ENCODE measurements around the gene MAPK1. TPM values are rescaled to one million over a fixed set of nuclear protein-coding genes. Genes with fewer than 3 reads are reported as not detected.
"Not testable (repeated sequence)": the region's sequence is repeated elsewhere in the genome, so short reads cannot be mapped to it uniquely, and the experiment has no call there.

Gene MAPK1
- total RNA-seq (100 to 1,000 TPM in 1 of 4 donors, 10 to 100 TPM in 3; 78.3 to 101 (median 96.9) TPM), polyA plus RNA-seq (10 to 100 TPM; 11.0 to 64.1 (median 14.8) TPM)
- long read RNA-seq, donor 1, full-length matches to known transcripts: 39 of 61 reads
- long read RNA-seq, donor 1, partial matches to known transcripts: 1 of 61 reads
- long read RNA-seq, donor 1, other reads (novel, unspliced or antisense): 21 of 61 reads
- long read RNA-seq, donor 2, full-length matches to known transcripts: 67 of 129 reads
- long read RNA-seq, donor 2, partial matches to known transcripts: 6 of 129 reads
- long read RNA-seq, donor 2, other reads (novel, unspliced or antisense): 56 of 129 reads

DNA sequence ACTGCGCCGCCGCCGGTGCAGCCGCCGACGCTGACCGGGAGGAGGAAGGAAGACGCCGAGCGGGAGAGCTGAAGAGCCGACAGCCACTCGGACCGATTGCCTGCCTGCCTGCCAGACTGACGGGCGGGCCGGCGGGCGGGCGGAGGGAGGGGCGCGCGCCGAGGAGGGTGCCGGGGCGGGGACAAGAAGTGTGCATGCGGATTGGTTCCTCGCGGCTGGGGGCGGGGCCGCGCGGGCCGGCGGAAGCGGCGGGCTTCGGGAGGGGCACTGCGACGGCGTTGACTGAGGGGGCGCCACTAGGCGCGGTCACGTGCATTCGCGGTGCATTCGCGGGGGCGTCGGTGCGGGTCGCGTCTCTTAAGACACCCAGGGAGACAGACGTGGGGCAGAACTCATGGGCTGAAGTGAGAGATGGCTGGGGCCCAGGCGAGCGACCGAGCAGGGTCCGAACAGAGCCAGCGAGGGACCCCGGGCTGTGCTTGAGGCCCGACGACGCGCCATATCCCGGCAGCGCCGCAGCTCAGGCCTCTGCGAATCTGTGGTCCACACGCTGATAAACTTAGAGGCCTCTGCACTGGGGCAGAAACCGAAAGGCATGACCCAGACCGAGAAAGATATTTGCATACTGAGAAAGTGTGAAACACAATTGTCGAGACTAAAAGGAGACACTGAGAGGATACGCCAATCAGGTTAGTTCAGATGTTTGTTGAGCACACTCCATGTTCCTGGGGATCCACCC is at the start of gene MAPK1:
MAPK1 (minus strand) TSS at position 118 of the 739 bp plus-strand sequence. CDS start 205 bp downstream, outside the sequence.
- DNase-seq: peak; percentile 95 to 96
- TF ChIP-seq, protein P1, sequence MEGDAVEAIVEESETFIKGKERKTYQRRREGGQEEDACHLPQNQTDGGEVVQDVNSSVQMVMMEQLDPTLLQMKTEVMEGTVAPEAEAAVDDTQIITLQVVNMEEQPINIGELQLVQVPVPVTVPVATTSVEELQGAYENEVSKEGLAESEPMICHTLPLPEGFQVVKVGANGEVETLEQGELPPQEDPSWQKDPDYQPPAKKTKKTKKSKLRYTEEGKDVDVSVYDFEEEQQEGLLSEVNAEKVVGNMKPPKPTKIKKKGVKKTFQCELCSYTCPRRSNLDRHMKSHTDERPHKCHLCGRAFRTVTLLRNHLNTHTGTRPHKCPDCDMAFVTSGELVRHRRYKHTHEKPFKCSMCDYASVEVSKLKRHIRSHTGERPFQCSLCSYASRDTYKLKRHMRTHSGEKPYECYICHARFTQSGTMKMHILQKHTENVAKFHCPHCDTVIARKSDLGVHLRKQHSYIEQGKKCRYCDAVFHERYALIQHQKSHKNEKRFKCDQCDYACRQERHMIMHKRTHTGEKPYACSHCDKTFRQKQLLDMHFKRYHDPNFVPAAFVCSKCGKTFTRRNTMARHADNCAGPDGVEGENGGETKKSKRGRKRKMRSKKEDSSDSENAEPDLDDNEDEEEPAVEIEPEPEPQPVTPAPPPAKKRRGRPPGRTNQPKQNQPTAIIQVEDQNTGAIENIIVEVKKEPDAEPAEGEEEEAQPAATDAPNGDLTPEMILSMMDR (IDR thresholded peaks at IDR 0.05): peak; percentile 38
- no peaks in the 10 kb centered on the region for H3K9me3 ChIP-seq
- peak within 1 kb of the TSS; percentile 88 for H3K27ac ChIP-seq
- intact Hi-C loops (cut with DNase I): loop anchor here (5.0 to 10.0 kb wide), 6 partner anchors 40 to 155 kb away; partner anchors contain the start of genes PPM1F (in 1 of the 2) and YPEL1 (in 1 of the 2)
- ATAC-seq: peak; percentile 98 to 99 (median 99)
- no peaks in the 10 kb centered on the region for H3K27me3 ChIP-seq (ENCODE audit: insufficient read depth in 3 of 3, low read length in 2 of 3)
- peak within 1 kb of the TSS; percentile 92 for H3K4me3 ChIP-seq
- no peaks in the 10 kb centered on the region for H3K36me3 ChIP-seq (ENCODE audit: insufficient read depth in 1 of 2, low read depth in 1 of 2)
- WGBS, 3 donors: 1 to 2% (median 1%) methylated on average over 54 to 74 of the region's 74 CpGs
- peaks cover 33% of the 10 kb centered on the region for H3K4me1 ChIP-seq

DNA sequence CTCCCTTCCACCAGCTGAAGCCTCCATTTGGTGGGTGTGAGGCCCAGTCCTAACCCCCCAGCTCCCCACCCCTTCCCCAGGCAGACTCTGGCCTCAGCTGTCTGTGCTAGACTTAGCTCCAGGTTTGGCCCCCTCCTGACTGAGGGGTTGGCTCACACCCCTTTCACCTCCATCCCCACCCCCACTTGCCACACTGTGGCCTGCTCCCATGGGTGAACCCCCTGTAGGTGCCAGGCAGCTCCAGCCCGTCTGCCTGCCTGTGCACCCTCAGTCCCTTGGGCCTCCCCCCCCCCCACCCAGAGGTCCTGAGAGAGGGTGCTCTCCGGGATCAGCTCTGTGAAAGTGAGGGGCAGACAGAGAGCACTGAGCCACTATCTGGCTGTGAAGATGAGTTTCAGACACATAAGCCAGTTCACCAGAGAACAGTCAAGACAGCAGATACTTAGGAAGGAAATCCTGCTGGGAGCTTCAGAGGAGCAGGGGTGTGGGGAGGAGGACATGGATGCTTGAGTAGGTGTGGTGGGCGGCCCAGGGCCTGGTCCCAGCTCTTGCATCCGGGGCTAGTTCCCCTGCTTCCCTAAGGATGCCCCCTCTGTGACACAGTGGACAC is 49.0 kb upstream of the MAPK1 start:
- H3K27ac ChIP-seq: no peak overlapping the region
- H3K4me1 ChIP-seq: no peaks in the 10 kb centered on the region
- DNase-seq (peak in 1 of 2 donors; percentile 38), ATAC-seq (no peak)
- intact Hi-C loops (cut with DNase I): loop anchor here in 1 of 2 donors (5.0 kb wide), 1 partner anchor 46 kb away; no protein-coding TSS in a partner anchor
- H3K4me3 ChIP-seq: no peak overlapping the region
- 76 to 84% (median 79%) methylated on average over 4 of the region's 4 CpGs for WGBS, 3 donors
- H3K27me3 ChIP-seq (ENCODE audit: insufficient read depth in 3 of 3, low read length in 2 of 3): no peaks in the 10 kb centered on the region
- TF ChIP-seq, protein P1 (IDR thresholded peaks at IDR 0.05): no peak
- peaks cover 0 to 11% of the 10 kb centered on the region in 2 donors for H3K36me3 ChIP-seq (ENCODE audit: insufficient read depth in 1 of 2, low read depth in 1 of 2)
- H3K9me3 ChIP-seq: no peaks in the 10 kb centered on the region

DNA sequence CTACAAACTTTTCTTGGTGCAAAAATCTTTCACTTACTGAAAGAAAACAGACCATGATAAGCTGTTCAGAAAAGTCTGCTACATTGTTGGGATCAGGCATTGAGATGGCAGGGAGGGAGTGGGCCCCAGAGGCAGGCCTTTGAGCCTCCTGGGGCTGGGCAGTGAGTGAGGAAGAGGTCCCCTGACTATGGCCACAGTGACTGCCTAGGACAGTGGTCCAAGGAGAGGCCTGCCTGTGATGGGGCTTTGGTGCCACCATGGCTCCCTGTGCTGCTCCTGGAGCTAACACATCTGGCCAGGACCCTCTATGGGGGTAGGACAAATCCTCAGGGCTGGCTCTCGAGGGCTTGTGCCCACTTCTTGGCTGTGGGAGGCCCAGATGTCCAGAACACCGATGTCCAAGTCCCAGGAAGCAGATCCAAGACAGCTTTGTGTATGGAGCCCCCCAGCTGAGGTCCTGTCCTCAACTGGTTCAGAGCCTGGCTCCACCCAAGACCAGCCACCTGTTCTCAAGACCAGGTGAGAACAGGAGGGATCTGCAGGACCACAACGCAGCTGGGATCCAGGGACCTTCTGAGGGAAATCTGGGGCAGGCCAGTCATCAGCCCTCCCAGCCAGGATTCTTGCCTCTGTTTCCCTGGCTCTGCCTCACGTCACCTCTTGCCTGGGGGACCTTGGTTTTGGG is 48.3 kb upstream of the MAPK1 start:
- Histone ChIP-seq H3K27ac (no peak overlapping the region), H3K9me3 (no peaks in the 10 kb centered on the region), H3K4me1 (no peaks in the 10 kb centered on the region), H3K4me3 (no peak overlapping the region), H3K36me3 (ENCODE audit: insufficient read depth in 1 of 2, low read depth in 1 of 2) (peaks cover 0 to 8% of the 10 kb centered on the region in 2 donors), H3K27me3 (ENCODE audit: insufficient read depth in 3 of 3, low read length in 2 of 3) (no peaks in the 10 kb centered on the region)
- 71 to 79% (median 78%) methylated on average over 4 of the region's 4 CpGs for WGBS, 3 donors
- DNase-seq (no peak), ATAC-seq (no peak)
- TF ChIP-seq, protein P1 (IDR thresholded peaks at IDR 0.05): no peak
- intact Hi-C loops (cut with DNase I): loop anchor here in 1 of 2 donors (5.0 kb wide), 1 partner anchor 47 kb away; no protein-coding TSS in a partner anchor

DNA sequence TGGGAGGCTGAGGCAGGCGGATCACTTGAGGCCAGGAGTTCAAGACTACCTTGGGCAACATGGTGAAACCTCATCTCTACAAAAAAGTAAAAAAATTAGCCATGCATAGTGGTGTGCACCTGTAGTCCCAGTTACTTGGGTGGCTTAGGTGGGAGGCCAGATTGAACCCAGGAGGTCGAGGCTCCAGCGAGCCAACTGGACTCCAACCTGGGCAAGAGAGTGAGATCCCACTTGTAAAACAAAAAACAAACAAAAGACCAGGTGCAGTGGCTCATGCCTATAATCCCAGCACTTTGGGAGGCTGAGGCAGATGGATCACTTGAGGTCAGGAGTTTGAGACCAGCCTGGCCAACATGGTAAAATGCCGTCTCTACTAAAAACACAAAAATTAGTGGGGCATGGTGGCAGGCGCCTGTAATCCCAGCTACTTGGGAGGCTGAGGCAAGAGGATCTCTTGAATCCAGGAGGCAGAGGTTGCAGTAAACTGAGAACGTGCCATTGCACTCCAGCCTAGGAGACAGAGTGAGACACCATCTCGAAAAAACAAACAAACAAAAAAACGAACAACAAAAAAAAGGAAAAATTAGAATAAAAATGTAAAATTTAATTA is 46.7 kb upstream of the MAPK1 start:
- H3K4me3 ChIP-seq; H3K36me3 ChIP-seq (ENCODE audit: insufficient read depth in 1 of 2, low read depth in 1 of 2); H3K4me1 ChIP-seq; ATAC-seq; H3K27me3 ChIP-seq (ENCODE audit: insufficient read depth in 3 of 3, low read length in 2 of 3); H3K27ac ChIP-seq; intact Hi-C loops (cut with DNase I); H3K9me3 ChIP-seq: not testable (repeated sequence)
- peak in 1 of 2 donors; percentile 3 for DNase-seq
- WGBS, 3 donors: 97 to 99% (median 97%) methylated on average over 8 of the region's 8 CpGs

DNA sequence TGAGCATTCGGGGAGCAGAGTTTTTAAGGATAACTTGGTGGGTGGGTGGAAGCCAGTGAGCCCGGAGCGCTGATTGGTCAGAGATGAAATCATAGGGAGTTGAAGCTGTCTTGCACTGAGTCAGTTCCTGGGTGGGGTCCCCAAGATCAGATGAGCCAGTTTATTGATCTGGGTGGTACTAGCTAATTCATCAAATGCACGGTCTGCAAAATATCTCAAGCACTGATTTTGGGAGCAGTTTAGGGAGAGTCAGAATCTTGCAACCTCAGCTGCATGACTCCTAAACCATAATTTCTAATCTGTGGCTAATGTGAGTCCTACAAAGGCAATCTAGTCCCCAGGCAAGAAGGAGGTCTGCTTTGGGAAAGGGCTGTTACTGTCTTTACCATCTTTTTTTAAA is 42.9 kb upstream of the MAPK1 start:
- peak in 1 of 2 donors; percentile 8 for DNase-seq
- intact Hi-C loops (cut with DNase I); H3K36me3 ChIP-seq (ENCODE audit: insufficient read depth in 1 of 2, low read depth in 1 of 2); H3K4me1 ChIP-seq; H3K4me3 ChIP-seq; H3K27me3 ChIP-seq (ENCODE audit: insufficient read depth in 3 of 3, low read length in 2 of 3); H3K9me3 ChIP-seq; H3K27ac ChIP-seq; ATAC-seq: not testable (repeated sequence)
- WGBS, 3 donors: 88 to 92% (median 89%) methylated on average over 4 of the region's 4 CpGs
